Subcutaneous adipose tissue (tissue), 4 donors: ENCODE results near the gene EPC2. TPM values are rescaled to one million over a fixed set of nuclear protein-coding genes. Genes with fewer than 3 reads are reported as not detected.

Experiments used
- CTCF ChIP-seq: fragments of 450-650 bp; IDR thresholded peaks from one replicate; pipeline ENCODE4 v1.5.1; 2016; ENCODE audit warnings: low read depth, mild to moderate bottlenecking, control low read depth, antibody characterized with exemption, moderate library complexity
- total RNA-seq, 4 donors: library from RNA; depleted of rRNA; stranded (reverse); fragments of >200 nt; gene quantifications; one replicate each; pipeline ENCODE4 v1.1.0, GENCODE V29; 2016

Gene EPC2
- total RNA-seq, 4 donors from 2014 or later: 26.2 to 56.1 (median 30.9) TPM

- TF ChIP-seq CTCF: no peak
These were observed 37.0 kb upstream of the EPC2 start for GRCh38 chr2:148607566-148607965.

- no peak for TF ChIP-seq CTCF
These were observed 31.1 kb upstream of the EPC2 start for GRCh38 chr2:148613231-148614013.

- no peak for TF ChIP-seq CTCF
These were observed 30.6 kb upstream of the EPC2 start for GRCh38 chr2:148614014-148614321.

DNA sequence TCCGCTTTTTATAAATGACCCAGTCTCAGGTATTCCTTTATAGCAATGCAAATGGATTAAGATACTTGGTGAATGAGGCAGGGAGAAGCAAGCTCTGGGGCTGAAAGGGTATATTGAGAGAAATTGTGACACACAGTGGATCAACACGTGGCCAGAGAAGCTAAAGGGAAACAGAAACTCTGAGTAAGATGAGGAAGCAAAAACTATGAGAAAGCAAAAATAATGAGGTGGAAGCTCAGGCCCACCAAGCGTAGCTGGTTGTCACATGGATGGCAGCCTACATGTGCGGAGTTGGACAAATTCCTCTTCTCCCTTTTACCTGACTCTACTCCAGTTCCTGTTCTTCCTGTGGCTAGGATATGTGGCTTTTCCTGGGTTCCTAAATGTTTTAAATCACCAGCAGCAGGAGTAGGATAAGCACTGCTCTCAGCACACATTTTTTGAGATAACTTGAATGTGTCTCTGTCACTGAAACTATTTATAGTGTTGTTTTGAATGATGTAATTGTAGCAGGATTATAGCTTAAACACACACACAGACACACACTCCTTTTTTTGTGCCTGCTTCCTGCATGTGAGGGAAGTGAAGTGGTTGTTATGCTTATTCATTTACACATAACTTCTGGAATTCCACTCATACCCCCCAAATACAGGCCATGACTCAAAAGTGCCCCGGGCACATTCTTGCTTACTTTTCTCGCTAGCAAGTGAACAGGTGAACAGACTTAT, 30.1 kb upstream of the EPC2 start:
- TF ChIP-seq CTCF: no peak

DNA sequence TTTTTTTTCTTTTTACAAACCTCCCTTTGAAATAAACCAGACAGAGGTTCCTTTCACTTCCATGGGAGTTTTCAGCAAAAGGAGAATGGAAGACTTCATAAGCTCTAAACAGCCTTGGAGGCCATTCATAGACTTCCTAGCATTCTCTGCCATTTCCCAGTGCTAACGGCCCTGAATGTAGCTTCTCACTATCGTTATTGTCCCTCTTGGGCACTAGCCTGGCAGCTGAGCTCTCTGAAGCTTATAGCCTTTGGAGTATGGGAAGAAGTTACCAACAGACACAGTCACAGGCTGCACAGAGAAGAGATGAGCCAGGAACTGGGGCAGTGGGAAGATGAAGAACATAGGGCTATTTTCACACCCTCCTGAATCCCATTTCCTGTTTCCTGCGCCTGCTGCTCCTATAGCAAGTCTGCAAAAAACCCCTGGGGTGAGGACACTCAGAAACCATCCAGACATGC, 29.1 kb upstream of the EPC2 start:
- TF ChIP-seq CTCF: no peak

- TF ChIP-seq CTCF: no peak
These were observed 27.9 kb upstream of the EPC2 start for GRCh38 chr2:148616662-148617061.

DNA sequence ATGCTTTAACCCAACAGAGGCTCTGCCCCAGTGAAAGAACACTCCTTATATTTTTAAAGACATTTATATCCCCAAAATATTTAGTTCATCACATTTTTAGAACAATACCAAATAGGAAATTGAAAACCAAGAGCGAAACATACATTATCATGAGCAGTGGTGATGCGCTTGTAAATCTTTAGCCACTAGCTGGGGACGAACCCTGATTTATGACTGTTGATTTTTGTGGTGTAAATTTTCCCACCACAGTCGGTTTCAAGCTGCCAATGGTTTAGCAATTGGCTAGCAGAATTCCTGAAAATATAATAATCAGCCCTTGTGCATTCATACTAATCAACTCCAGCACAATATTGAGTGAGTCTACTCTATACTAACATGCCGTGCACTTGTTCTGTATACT, 27.3 kb upstream of the EPC2 start:
- TF ChIP-seq CTCF: no peak
